DOHH2 (cell line): ENCODE measurements around the gene PDE4B.
A peak's percentile ranks its signal among the peaks of the same experiment; 100 is the strongest.

Experiments
- H3F3A ChIP-seq: fragments of 200-600 bp; sonication (generic), shearing (Covaris generic); 2 replicates; pipeline ENCODE4 v1.6.0; 2016; ENCODE audit warnings: antibody characterized with exemption, mild to moderate bottlenecking; ENCODE audit not compliant: control insufficient read depth, insufficient read depth
- H3K27ac ChIP-seq: fragments of 200-600 bp; sonication (generic); 2 replicates; pipeline ENCODE4 v1.5.1; 2014; ENCODE audit warnings: low read depth, mild to moderate bottlenecking, low read length, moderate library complexity
- H3K27me3 ChIP-seq: fragments of 200-600 bp; sonication (generic); 2 replicates; pipeline ENCODE4 v1.6.1; 2014; ENCODE audit warnings: mild to moderate bottlenecking, low read length, mixed read lengths; ENCODE audit not compliant: control insufficient read depth
- H3K36me3 ChIP-seq: fragments of 200-600 bp; sonication (generic); 2 replicates; pipeline ENCODE4 v1.6.1; 2014; ENCODE audit warnings: mild to moderate bottlenecking, low read length, moderate library complexity, mixed read lengths; ENCODE audit not compliant: control insufficient read depth
- H3K4me1 ChIP-seq: fragments of 200-600 bp; sonication (generic); 2 replicates; pipeline ENCODE4 v1.6.1; 2014; ENCODE audit warnings: mild to moderate bottlenecking, low read length, mixed read lengths; ENCODE audit not compliant: control insufficient read depth
- H3K4me2 ChIP-seq: fragments of 200-600 bp; sonication (generic); 2 replicates; pipeline ENCODE4 v1.6.0; 2014; ENCODE audit warnings: mild to moderate bottlenecking, low read length, moderate library complexity
- H3K4me3 ChIP-seq: fragments of 200-600 bp; sonication (generic); 2 replicates; pipeline ENCODE4 v1.5.1; 2014; ENCODE audit warnings: mild to moderate bottlenecking, low read length, mixed read lengths
- H3K79me2 ChIP-seq: fragments of 200-600 bp; sonication (generic); 2 replicates; pipeline ENCODE4 v1.6.1; 2014; ENCODE audit warnings: mild to moderate bottlenecking, low read length, mixed read lengths; ENCODE audit not compliant: control insufficient read depth
- H3K9me2 ChIP-seq: fragments of 200-600 bp; sonication (generic); replicated peaks from 2 replicates; pipeline ENCODE4 v1.6.1; 2014; ENCODE audit warnings: mild to moderate bottlenecking, low read length, mixed read lengths; ENCODE audit not compliant: control insufficient read depth
- H3K9me3 ChIP-seq: fragments of 200-600 bp; sonication (generic); 2 replicates; pipeline ENCODE4 v1.6.1; 2014; ENCODE audit warnings: antibody characterized with exemption, low read length, mixed read lengths; ENCODE audit not compliant: control insufficient read depth, insufficient read depth
- H4K20me1 ChIP-seq: fragments of 200-600 bp; sonication (generic); 2 replicates; pipeline ENCODE4 v1.6.0; 2014; ENCODE audit warnings: low read depth, mild to moderate bottlenecking, antibody characterized with exemption, low read length, moderate library complexity; ENCODE audit not compliant: control insufficient read depth, insufficient read depth
- EZH2phosphoT487 ChIP-seq: fragments of 200-600 bp; sonication (generic); IDR thresholded peaks from 2 replicates; pipeline ENCODE4 v1.6.1; 2017; ENCODE audit warnings: borderline replicate concordance, mild to moderate bottlenecking, antibody characterized with exemption, low read length, moderate library complexity, mixed read lengths
- TF ChIP-seq, protein P1 (sequence below): fragments of 200-600 bp; sonication (generic); IDR thresholded peaks from one replicate; pipeline ENCODE4 v1.5.1; 2014; ENCODE audit warnings: antibody characterized with exemption, mild to moderate bottlenecking, low read depth, low read length; ENCODE audit not compliant: poor library complexity, severe bottlenecking

Gene PDE4B

GRCh38 chr1:66240491-66241484 is 448.1 kb downstream of the PDE4B start:
- no peaks in the 10 kb centered on the region for H3K36me3 ChIP-seq
- no peak overlapping the region for H3K27ac ChIP-seq
- H3K9me2 ChIP-seq: no peaks in the 10 kb centered on the region
- TF ChIP-seq, protein P1, sequence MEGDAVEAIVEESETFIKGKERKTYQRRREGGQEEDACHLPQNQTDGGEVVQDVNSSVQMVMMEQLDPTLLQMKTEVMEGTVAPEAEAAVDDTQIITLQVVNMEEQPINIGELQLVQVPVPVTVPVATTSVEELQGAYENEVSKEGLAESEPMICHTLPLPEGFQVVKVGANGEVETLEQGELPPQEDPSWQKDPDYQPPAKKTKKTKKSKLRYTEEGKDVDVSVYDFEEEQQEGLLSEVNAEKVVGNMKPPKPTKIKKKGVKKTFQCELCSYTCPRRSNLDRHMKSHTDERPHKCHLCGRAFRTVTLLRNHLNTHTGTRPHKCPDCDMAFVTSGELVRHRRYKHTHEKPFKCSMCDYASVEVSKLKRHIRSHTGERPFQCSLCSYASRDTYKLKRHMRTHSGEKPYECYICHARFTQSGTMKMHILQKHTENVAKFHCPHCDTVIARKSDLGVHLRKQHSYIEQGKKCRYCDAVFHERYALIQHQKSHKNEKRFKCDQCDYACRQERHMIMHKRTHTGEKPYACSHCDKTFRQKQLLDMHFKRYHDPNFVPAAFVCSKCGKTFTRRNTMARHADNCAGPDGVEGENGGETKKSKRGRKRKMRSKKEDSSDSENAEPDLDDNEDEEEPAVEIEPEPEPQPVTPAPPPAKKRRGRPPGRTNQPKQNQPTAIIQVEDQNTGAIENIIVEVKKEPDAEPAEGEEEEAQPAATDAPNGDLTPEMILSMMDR: no peak
- no peak for TF ChIP-seq EZH2phosphoT487
- H3K4me3 ChIP-seq: no peak overlapping the region
- no peaks in the 10 kb centered on the region for H4K20me1 ChIP-seq
- H3F3A ChIP-seq: no peaks in the 10 kb centered on the region
- no peak overlapping the region for H3K4me2 ChIP-seq
- no peaks in the 10 kb centered on the region for H3K79me2 ChIP-seq
- H3K27me3 ChIP-seq: no peaks in the 10 kb centered on the region
- H3K4me1 ChIP-seq: peaks cover 28% of the 10 kb centered on the region
- H3K9me3 ChIP-seq: no peaks in the 10 kb centered on the region

- no peaks in the 10 kb centered on the region for H3F3A ChIP-seq
- H3K79me2 ChIP-seq: no peaks in the 10 kb centered on the region
- no peaks in the 10 kb centered on the region for H4K20me1 ChIP-seq
- TF ChIP-seq EZH2phosphoT487: no peak
- TF ChIP-seq, protein P1: peak; percentile 99
- H3K27me3 ChIP-seq: no peaks in the 10 kb centered on the region
- no peaks in the 10 kb centered on the region for H3K36me3 ChIP-seq
- no peak overlapping the region for H3K27ac ChIP-seq
- H3K4me3 ChIP-seq: no peak overlapping the region
- no peak overlapping the region for H3K4me2 ChIP-seq
- no peaks in the 10 kb centered on the region for H3K9me2 ChIP-seq
- H3K9me3 ChIP-seq: no peaks in the 10 kb centered on the region
- H3K4me1 ChIP-seq: peaks cover 11% of the 10 kb centered on the region
These were observed 450.2 kb downstream of the PDE4B start for GRCh38 chr1:66242646-66243547.

DNA sequence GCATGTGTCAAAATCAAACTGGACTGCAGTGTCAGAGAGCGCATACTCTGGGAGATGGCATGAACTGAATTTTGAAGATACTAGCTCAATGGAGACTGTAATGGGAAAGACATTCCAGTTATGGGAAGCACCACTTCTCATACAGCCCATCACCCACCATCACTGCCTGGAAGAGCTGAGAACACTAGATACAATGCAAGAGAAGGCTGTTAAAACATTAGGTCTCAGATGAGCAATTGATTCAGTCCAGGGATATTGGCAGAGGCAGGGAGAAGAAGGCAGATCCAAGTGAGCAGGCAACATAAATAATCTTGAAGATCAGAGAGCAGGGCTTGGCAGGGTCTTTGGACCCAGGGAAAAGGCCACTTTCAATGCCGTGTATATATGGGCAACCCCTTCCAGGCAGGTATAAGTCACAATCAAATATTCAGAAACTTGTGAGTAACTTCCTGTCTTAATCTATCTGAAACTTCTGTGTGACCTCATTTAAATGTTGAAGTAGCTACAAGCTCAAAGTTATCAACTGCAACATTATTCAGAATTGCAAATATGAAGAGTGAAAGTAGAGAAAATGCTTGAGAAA is 450.9 kb downstream of the PDE4B start:
- no peaks in the 10 kb centered on the region for H3F3A ChIP-seq
- H3K9me3 ChIP-seq: no peaks in the 10 kb centered on the region
- H4K20me1 ChIP-seq: no peaks in the 10 kb centered on the region
- H3K4me1 ChIP-seq: peaks cover 11% of the 10 kb centered on the region
- no peak overlapping the region for H3K4me2 ChIP-seq
- H3K27me3 ChIP-seq: no peaks in the 10 kb centered on the region
- TF ChIP-seq EZH2phosphoT487: no peak
- TF ChIP-seq, protein P1: no peak
- H3K4me3 ChIP-seq: no peak overlapping the region
- H3K9me2 ChIP-seq: no peaks in the 10 kb centered on the region
- H3K79me2 ChIP-seq: no peaks in the 10 kb centered on the region
- no peaks in the 10 kb centered on the region for H3K36me3 ChIP-seq
- no peak overlapping the region for H3K27ac ChIP-seq
